ENCODE data around the gene STRN4.
A peak's percentile ranks its signal among the peaks of the same experiment; 100 is the strongest.

The STRN4 gene

GRCh38 chr19:46787040-46787330 is 40.7 kb upstream of the STRN4 start:
- peak overlapping the region; percentile 99 for H3K27ac ChIP-seq
- TF ChIP-seq CTCF (conservative IDR thresholded peaks at IDR 0.05) (no peak), ZFX (IDR thresholded peaks at IDR 0.05) (no peak)

- H3K27ac ChIP-seq = peak overlapping the region; percentile 99
- TF ChIP-seq ZFX (IDR thresholded peaks at IDR 0.05) = no peak
- TF ChIP-seq CTCF (conservative IDR thresholded peaks at IDR 0.05) = no peak
These were observed 40.2 kb upstream of the STRN4 start for GRCh38 chr19:46786236-46787039.

GRCh38 chr19:46785980-46786235 is 39.7 kb upstream of the STRN4 start:
- TF ChIP-seq ZFX (IDR thresholded peaks at IDR 0.05) (no peak), CTCF (conservative IDR thresholded peaks at IDR 0.05) (no peak)
- H3K27ac ChIP-seq = peak overlapping the region; percentile 99

GRCh38 chr19:46785054-46785979 is 39.1 kb upstream of the STRN4 start:
- TF ChIP-seq CTCF (conservative IDR thresholded peaks at IDR 0.05) (no peak), ZFX (IDR thresholded peaks at IDR 0.05) (no peak)
- H3K27ac ChIP-seq = peak overlapping the region; percentile 99

GRCh38 chr19:46784262-46785053 is 38.2 kb upstream of the STRN4 start:
- TF ChIP-seq CTCF (conservative IDR thresholded peaks at IDR 0.05) = no peak
- TF ChIP-seq ZFX (IDR thresholded peaks at IDR 0.05) = no peak
- H3K27ac ChIP-seq = peak overlapping the region; percentile 99

- TF ChIP-seq CTCF (conservative IDR thresholded peaks at IDR 0.05) (no peak), ZFX (IDR thresholded peaks at IDR 0.05) (no peak)
These were observed 37.4 kb upstream of the STRN4 start for GRCh38 chr19:46783670-46784069.

More at GRCh38 chr19:46783670-46784069, 37.4 kb upstream of the STRN4 start:
- H3K27ac ChIP-seq = peak overlapping the region; percentile 99

Measured in C4-2B (cell line).